Frontal cortex (tissue), 4 donors: Measurements from ENCODE around the gene B4GALT1. TPM values are rescaled to one million over a fixed set of nuclear protein-coding genes. Genes with fewer than 3 reads are reported as not detected.
"Not testable (repeated sequence)": the region's sequence is repeated elsewhere in the genome, so short reads cannot be mapped to it uniquely, and the experiment has no call there.

Source experiments
- DNase-seq, 2 donors: peaks; one replicate each; pipeline ENCODE4 v3.0.0; 2012; ENCODE audit warnings: low spot score in 2 of 2
- FAIRE-seq: peaks from 2 replicates; lab custom pipeline; 2012; peaks lifted over from hg19 to GRCh38; lab: Jason Lieb, UNC
- total RNA-seq: library from RNA; depleted of rRNA; stranded (reverse); fragments of >200 nt; gene quantifications from one replicate; pipeline ENCODE4 v1.2.3, GENCODE V29; 2014
- donor health status: control.
- donor health status: control.
- donor health status: control.

The B4GALT1 gene
- total RNA-seq, 1 donor from 2014 or later = 0.82 TPM

GRCh38 chr9:33185858-33186257 lies 18.7 kb upstream of the B4GALT1 start:
- FAIRE-seq = no peak
- no peak for DNase-seq

DNA sequence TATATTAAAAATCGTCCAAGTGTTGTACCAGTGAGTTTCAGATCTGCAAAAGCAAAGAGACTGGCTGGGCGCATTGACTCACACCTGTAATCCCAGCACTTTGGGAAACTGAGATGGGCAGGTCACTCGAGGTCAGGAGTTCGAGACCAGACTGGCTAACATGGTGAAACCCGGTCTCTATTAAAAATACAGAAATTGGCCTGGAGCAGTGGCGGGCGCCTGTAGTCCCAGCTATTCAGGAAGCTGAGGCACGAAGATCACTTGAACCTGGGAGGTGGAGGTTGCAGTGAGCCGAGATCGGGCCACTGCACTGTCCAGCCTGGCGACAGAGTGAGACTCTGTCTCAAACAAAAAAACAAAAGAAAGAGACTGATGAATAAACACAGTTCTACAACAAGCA lies 18.3 kb upstream of the B4GALT1 start:
- DNase-seq (no peak), FAIRE-seq (no peak)

- no peak for FAIRE-seq
- DNase-seq = no peak
Observed at GRCh38 chr9:33184963-33185362, 17.8 kb upstream of the B4GALT1 start.

GRCh38 chr9:33182519-33182918 lies 15.4 kb upstream of the B4GALT1 start:
- FAIRE-seq = no peak
- no peak for DNase-seq

DNA sequence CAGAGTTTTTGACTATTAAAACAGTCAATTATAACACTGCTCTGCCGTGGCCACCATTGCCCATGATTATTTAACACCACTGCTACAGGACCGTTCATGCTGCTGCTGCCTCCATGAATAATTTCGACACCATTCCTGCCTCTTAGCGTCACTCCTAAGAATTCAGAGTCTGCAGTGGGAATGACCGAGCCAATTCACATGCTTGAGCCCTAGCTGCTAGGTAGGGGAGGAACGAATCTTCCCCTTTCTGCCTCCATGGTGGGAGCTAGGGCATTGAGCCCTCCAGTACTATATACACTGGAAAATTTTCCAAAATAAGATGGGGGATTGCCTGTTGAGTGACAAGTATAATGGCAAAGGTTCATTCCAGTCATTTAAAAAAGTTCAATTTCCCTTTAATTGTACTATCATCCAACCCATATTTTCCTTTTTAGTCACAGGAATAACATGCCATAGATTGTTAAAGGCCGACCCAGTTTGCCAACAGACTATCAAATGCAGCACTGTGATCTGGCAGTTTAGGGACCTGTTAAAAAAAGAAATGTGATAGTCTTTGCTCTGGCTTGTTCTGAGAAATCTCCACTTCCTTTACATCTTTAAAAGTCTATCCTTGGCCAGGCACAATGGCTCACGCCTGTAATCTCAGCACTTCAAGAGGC lies 13.5 kb upstream of the B4GALT1 start:
- no peak for DNase-seq
- FAIRE-seq = no peak

- DNase-seq (no peak), FAIRE-seq (no peak)
Observed at GRCh38 chr9:33178972-33179697, 12.0 kb upstream of the B4GALT1 start.

DNA sequence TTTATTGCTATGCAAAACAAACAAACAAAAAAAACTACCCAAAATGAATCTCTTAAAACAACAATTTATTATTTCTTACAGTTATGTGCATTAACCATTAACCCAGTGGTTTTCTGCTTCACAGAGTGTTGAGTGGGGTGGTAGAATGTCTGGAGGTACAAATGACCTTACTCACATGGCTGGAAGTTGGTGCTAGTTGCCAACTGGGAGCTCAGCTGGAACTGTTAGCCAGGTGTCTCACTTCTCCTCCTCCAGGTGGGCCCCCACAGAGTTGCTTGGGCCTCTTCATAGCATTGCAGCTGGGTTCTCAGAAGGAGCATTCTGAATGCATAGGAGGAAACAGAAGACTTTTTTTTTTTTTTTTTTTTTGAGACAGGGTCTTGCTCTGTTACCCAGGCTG lies 10.5 kb upstream of the B4GALT1 start:
- DNase-seq (no peak), FAIRE-seq (no peak)

GRCh38 chr9:33177086-33177485 lies 9.9 kb upstream of the B4GALT1 start:
- no peak for FAIRE-seq
- no peak for DNase-seq

DNA sequence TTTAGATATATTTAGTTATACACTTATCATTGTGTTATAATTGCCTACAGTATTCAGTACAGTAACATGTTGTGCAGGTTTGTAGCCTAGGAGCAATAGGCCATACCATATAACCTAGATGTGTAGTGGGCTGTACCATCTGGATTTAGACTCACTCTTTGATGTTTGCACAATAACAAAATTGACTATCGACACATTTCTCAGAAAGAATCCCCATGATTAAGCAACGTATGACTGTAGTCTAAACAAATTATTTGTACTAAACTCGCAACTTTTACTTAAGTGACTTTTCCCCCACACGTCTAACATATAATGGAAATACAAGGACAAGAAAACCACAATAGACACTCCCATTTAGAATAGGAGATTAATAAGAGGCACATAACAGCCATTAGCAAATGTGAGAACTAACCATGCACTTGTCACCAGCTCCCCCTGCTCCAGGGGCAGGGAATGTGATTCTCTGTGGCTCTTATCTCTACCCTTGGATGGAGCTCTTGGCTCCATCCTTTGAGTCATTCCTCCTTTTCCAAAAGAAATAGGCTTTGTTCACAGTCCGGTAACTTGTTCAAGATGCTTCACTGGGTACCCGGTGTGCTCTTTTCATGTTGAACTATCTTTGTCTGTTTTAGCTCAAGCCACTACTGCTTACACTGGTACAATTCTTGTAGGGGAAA lies 8.7 kb upstream of the B4GALT1 start:
- FAIRE-seq = no peak
- DNase-seq = no peak

- DNase-seq = no peak
- FAIRE-seq = no peak
Observed at GRCh38 chr9:33172256-33173238, 5.4 kb upstream of the B4GALT1 start.

- no peak for FAIRE-seq
- DNase-seq = peak in 1 of 2 donors; percentile 20
Observed at GRCh38 chr9:33170464-33171415, 3.6 kb upstream of the B4GALT1 start.

- DNase-seq (no peak), FAIRE-seq (no peak)
Observed at GRCh38 chr9:33168941-33169544, 1.9 kb upstream of the B4GALT1 start.

- peak in 1 of 2 donors; percentile 24 for DNase-seq
- FAIRE-seq = no peak
Observed at GRCh38 chr9:33167972-33168461, 881 bp upstream of the B4GALT1 start.

DNA sequence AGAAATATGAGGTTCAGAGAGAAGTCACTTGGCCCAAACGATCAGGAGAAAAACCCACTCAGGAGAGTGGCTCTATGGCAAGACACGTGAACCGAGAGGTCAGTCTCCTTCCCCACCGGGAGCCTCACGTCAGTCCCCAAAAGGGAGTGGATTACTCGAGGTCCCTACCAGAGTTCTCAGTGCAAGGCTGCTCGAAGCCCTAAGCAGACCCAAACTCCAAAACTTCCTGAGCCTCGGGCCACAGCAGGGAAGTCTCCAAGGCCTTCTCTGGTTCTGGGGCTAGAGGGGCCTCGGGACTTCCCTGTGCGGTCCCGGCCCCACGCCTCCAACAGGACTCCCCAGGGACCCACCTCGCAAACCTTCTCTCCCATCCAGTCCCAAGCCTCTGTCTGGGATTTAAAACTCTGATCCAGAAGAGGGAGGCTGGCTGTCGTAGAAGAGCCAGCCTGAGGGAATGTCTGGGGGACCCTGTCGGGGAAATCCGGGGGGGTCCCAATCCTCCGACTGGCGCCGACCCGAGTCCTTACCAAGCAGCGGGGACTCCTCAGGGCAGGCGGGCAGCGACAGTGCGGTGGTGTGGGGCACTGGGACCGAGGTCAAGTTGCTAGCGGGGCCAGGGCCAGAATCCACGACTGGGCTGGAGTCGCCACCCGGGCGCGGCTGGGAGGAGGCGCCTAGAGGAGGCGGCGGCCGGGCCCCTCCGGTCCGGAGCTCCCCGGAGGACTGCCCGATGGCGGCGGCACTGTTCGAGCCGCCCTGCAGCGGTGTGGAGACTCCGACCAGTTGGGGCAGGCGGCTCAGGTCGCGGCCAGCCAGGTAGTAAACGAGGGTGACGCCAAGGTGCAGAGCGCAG lies 679 bp downstream of the B4GALT1 start:
- DNase-seq (peak in 1 of 2 donors; percentile 17), FAIRE-seq (no peak)

DNA sequence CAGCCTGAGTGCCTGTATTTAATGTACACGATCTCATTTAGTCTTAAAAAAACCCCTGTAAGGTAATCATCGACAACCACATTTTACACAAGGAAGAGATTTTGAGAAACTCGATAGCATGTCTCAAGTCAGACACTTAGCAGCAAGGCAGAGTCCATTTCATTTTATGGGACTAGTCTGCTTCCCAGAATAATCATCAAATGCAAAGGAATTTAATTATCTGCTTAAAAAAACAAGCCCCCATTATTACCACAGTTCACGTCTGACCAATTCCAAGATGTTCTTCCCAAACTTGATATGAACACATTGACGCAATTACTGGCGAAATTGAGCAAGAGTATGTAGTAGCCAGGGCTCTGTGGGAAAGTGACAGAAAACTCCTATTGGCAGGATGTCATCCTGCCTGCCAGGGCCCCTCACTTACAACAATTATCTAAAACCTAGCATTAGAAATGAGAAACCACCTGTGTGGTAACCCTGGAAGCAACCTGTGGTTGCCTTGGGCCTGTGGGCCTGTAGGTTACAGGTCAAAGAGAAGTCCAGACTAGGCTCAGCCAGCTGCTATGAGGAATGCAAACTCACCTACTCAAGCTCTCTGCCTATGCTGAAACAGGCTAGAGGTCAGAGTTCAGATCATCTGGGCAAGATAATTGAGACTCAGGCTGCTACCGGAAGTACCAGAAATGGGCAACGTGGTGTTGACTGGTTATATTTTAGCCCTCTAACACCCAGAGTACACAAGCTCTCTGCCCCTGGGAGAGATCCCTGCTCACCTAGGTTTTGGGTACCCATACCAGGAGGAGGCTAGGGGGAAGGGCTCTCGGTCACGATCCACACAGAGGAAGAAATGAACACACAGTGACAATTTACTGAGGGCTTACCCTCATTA lies 1.6 kb downstream of the B4GALT1 start:
- DNase-seq (peak in 1 of 2 donors; percentile 30), FAIRE-seq (no peak)

GRCh38 chr9:33164921-33165262 lies 2.2 kb downstream of the B4GALT1 start:
- not testable (repeated sequence) for DNase-seq, FAIRE-seq
